Activated B cell treated with CpG ODN at 0.5 μM for 24 hours (primary cell): ENCODE results near the gene RASGRP1. TPM values are rescaled to one million over a fixed set of nuclear protein-coding genes. Genes with fewer than 3 reads are reported as not detected.

Source experiments
- ATAC-seq: fragments of 200-7000 bp; cut with Tn5 transposase; one replicate; pipeline ENCODE4 v1.10.0; 2021; ENCODE audit warnings: low read depth, mild to moderate bottlenecking, moderate library complexity
- CTCF ChIA-PET: fragments of 350-600 bp; sonication (Branson Sonifier 250); formaldehyde crosslinking; loops from one replicate; lab custom pipeline; 2021; ENCODE audit warnings: antibody characterized with exemption; lab: Charles Lee
- POLR2A ChIA-PET: fragments of 350-600 bp; sonication (Branson Sonifier 250); formaldehyde crosslinking; loops from one replicate; lab custom pipeline; 2021; ENCODE audit warnings: antibody characterized with exemption; lab: Charles Lee
- DNase-seq: peaks from one replicate; pipeline ENCODE4 v3.0.0; 2022
- H3K27ac Mint-ChIP-seq: one replicate; pipeline ENCODE4 v1.8.0; 2020; ENCODE audit warnings: mixed read lengths
- H3K27me3 Mint-ChIP-seq: one replicate; pipeline ENCODE4 v1.8.0; 2021; ENCODE audit warnings: mixed read lengths
- H3K36me3 Mint-ChIP-seq: one replicate; pipeline ENCODE4 v1.8.0; 2021; ENCODE audit warnings: low read depth, mixed read lengths
- H3K4me1 Mint-ChIP-seq: one replicate; pipeline ENCODE4 v1.8.0; 2021; ENCODE audit warnings: mixed read lengths
- H3K4me3 Mint-ChIP-seq: one replicate; pipeline ENCODE4 v1.8.0; 2020; ENCODE audit warnings: mild to moderate bottlenecking, mixed read lengths
- H3K9me3 Mint-ChIP-seq: one replicate; pipeline ENCODE4 v1.8.0; 2020; ENCODE audit warnings: mixed read lengths
- CTCF ChIP-seq: fragments of 200-600 bp; IDR thresholded peaks from one replicate; pipeline ENCODE4 v1.8.0; 2022; ENCODE audit warnings: antibody characterized with exemption, mild to moderate bottlenecking
- intact Hi-C: fragments of 100-400 bp; cut with micrococcal nuclease; formaldehyde crosslinking; loops from one replicate; pipeline ENCODE4 v1.15.1; 2024
- total RNA-seq: library from RNA; stranded (reverse); gene quantifications from 2 replicates; pipeline ENCODE4 v1.2.3, GENCODE V29; 2022

Gene RASGRP1
- total RNA-seq, 1 donor from 2014 or later, result 37.7 TPM

GRCh38 chr15:38509152-38509551 is 55.5 kb downstream of the RASGRP1 start:
- Mint-ChIP-seq H3K36me3 (peaks cover 87% of the 10 kb centered on the region), H3K27ac (no peak overlapping the region), H3K9me3 (no peaks in the 10 kb centered on the region), H3K4me3 (no peak overlapping the region), H3K27me3 (no peaks in the 10 kb centered on the region), H3K4me1 (peaks cover 3% of the 10 kb centered on the region)
- TF ChIP-seq CTCF, result no peak
- intact Hi-C loops, result no loop called here
- ChIA-PET CTCF (no interaction called here), POLR2A (no interaction called here)
- DNase-seq, result no peak
- no peak for ATAC-seq

DNA sequence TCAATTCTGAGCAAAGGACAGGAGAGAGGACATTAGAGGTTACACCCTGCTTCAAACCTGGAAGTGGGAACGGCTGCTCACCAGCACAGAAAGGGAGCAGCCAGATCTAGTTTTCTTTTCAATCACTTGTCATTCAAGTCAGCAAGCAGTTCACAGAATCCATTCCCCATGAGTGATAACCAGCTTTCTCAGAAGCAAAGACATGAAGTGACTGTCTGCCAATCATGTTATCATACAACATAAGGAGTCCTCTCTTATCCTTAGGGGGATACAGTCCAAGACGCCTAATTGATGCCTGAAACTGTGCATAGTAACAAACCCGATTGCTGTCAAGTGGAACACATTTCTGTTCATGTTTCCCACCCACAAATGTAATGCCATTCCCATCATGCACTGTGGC is 56.0 kb downstream of the RASGRP1 start:
- Mint-ChIP-seq H3K4me3 (no peak overlapping the region), H3K9me3 (no peaks in the 10 kb centered on the region), H3K36me3 (peaks cover 84% of the 10 kb centered on the region), H3K4me1 (peaks cover under 1% of the 10 kb centered on the region), H3K27ac (no peak overlapping the region), H3K27me3 (no peaks in the 10 kb centered on the region)
- no peak for ATAC-seq
- TF ChIP-seq CTCF, result no peak
- DNase-seq, result no peak
- ChIA-PET POLR2A (no interaction called here), CTCF (no interaction called here)
- intact Hi-C loops, result no loop called here

DNA sequence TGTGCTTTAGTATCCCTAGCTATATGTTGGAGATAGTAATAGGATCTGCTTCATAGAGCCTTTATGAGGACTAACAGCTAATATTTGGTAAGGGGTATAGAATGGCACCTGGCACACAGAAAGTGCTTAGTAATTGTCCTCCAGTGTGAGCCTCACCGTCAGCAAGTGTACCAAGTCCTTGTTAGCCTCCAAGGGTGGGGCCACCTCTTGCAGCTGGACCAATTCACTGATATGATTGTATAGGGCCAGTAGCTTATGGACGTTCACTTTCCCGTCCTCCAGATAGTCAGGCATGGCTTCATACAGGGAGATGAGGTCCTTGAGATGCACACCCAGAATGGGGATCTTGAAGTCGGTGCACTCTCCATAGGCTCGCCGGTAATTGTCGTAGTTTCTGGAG is 57.0 kb downstream of the RASGRP1 start:
- intact Hi-C loops, result no loop called here
- TF ChIP-seq CTCF, result no peak
- no peak overlapping the region for H3K4me3 Mint-ChIP-seq
- no peak overlapping the region for H3K27ac Mint-ChIP-seq
- H3K36me3 Mint-ChIP-seq, result peaks cover 84% of the 10 kb centered on the region
- no peak for ATAC-seq
- DNase-seq, result no peak
- H3K27me3 Mint-ChIP-seq, result no peaks in the 10 kb centered on the region
- no peaks in the 10 kb centered on the region for H3K9me3 Mint-ChIP-seq
- H3K4me1 Mint-ChIP-seq, result no peaks in the 10 kb centered on the region
- CTCF ChIA-PET, result interaction anchor here (1.2 kb wide), 1 partner anchor 183 kb away, joined by 3 read pairs; no protein-coding TSS in a partner anchor
- POLR2A ChIA-PET, result interaction anchor here (0.7 kb wide), 1 partner anchor 68 kb away, joined by 3 read pairs; no protein-coding TSS in a partner anchor

- peaks cover 84% of the 10 kb centered on the region for H3K36me3 Mint-ChIP-seq
- POLR2A ChIA-PET, result interaction anchor here (0.8 kb wide), 1 partner anchor 177 kb away, joined by 8 read pairs; no protein-coding TSS in a partner anchor
- CTCF ChIA-PET, result interaction anchor here (1.2 kb wide), 1 partner anchor 184 kb away, joined by 3 read pairs; no protein-coding TSS in a partner anchor
- H3K27ac Mint-ChIP-seq, result no peak overlapping the region
- H3K4me1 Mint-ChIP-seq, result no peaks in the 10 kb centered on the region
- H3K4me3 Mint-ChIP-seq, result no peak overlapping the region
- ATAC-seq, result no peak
- H3K9me3 Mint-ChIP-seq, result no peaks in the 10 kb centered on the region
- intact Hi-C loops, result no loop called here
- H3K27me3 Mint-ChIP-seq, result no peaks in the 10 kb centered on the region
- TF ChIP-seq CTCF, result no peak
- no peak for DNase-seq
Measured at GRCh38 chr15:38506997-38507396, 57.6 kb downstream of the RASGRP1 start.

- Mint-ChIP-seq H3K27me3 (no peaks in the 10 kb centered on the region), H3K36me3 (peaks cover 85% of the 10 kb centered on the region), H3K4me3 (no peak overlapping the region), H3K27ac (no peak overlapping the region), H3K9me3 (no peaks in the 10 kb centered on the region), H3K4me1 (no peaks in the 10 kb centered on the region)
- CTCF ChIA-PET, result interaction anchor here (1.3 to 1.9 kb wide), 2 partner anchors 59 to 195 kb away, joined by 4 to 5 read pairs; no protein-coding TSS in a partner anchor
- POLR2A ChIA-PET, result no interaction called here
- DNase-seq (no peak), ATAC-seq (no peak)
- no peak for TF ChIP-seq CTCF
- intact Hi-C loops, result no loop called here
Measured at GRCh38 chr15:38504680-38505467, 59.7 kb downstream of the RASGRP1 start.
